Mucosa of gallbladder (tissue), 1 donor: ENCODE measurements around the gene MAST4. TPM values are rescaled to one million over a fixed set of nuclear protein-coding genes. Genes with fewer than 3 reads are reported as not detected.
"Not testable (repeated sequence)": the region's sequence is repeated elsewhere in the genome, so short reads cannot be mapped to it uniquely, and the experiment has no call there.

Experiments used
- DNase-seq: peaks from one replicate; pipeline ENCODE4 v3.0.0-alpha.2; 2020; ENCODE audit warnings: low spot score
- total RNA-seq: library from RNA; stranded (reverse); gene quantifications from one replicate; pipeline ENCODE4 v1.2.1, GENCODE V29; 2021
- donor health status: DM: no; HTN: no; CAD: no.

MAST4 gene
- total RNA-seq, 1 donor from 2014 or later = 30.5 TPM

- no peak for DNase-seq
Observed at GRCh38 chr5:66646570-66646969, 50.4 kb downstream of the MAST4 start.

DNA sequence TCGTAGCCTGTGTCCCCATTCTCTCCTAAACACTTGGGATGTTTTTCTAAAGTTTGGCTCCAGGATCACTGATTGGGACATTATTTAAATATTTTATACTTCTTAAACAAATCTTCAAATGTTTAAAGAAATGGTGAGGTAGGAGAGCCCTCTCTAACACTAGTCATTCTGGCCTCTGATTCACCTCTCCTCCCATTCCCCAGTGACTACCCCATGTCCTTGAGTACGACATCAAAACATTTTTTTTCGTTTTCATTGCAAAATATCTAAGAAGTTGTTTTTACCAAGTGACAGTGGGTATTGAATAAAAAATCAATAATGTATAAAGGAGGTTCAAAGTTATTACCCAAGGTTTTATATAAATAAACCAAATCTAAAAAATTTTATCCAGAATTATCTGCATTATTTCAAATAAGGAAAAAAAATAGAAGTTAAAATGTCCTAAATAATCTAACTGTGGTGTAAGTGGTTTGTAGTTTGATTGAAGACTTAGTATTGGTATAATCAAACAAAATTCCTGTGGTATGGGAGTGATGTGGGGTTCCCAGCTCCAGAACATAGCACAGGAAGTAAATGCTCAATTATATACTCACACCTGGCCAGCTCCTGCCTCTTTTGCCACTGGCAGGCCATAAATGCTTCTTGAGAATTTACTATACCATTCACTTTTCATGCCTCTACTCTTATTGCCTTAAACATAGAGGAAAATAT is 51.1 kb downstream of the MAST4 start:
- DNase-seq = no peak

- DNase-seq = no peak
Observed at GRCh38 chr5:66652818-66653217, 56.6 kb downstream of the MAST4 start.

- no peak for DNase-seq
Observed at GRCh38 chr5:66653325-66653724, 57.1 kb downstream of the MAST4 start.

DNA sequence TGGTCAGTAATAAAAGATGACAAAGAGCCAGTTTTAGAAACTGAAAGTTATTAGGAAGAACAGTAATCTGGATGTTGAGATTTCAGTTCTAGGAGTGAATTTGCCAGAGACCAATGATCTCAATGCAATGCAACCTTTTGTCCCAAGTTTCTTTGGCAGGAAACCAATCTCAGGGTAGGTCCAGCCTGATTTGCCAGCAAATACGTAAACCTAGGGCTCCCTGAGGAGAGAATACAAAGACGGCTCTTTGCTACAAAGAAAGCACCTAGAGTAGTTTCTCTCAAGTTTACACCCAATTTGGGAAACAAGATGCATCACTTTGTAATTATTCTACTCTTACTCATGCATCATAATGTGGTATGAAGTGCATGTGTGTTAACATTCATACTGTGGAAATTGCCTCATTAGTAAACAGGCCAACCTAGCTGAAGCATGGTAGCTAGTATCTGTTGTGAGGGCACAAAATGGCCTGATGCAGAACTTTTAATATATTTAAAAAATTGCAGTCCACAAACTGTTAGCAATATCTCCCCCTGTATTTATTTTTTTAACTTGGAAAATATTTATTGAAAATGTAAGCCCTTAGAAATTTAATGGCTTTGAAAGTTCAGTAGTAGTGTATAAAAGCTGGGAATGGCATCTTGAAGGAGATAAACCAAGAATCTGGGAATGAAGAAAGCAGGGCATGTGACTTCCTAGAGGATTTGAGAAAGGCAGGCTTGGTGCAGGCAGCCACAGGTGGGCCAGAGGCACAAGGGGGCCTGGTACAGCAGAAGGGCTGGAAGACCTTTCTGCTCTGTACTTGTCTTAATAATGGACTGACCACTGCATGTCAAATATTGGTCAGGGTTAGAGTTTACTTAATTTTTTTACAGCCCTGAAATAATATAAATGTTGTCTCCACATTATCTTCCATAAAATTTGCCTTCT is 59.5 kb downstream of the MAST4 start:
- DNase-seq = no peak

- DNase-seq = no peak
Observed at GRCh38 chr5:66658516-66658915, 62.3 kb downstream of the MAST4 start.

GRCh38 chr5:66659780-66660179 is 63.6 kb downstream of the MAST4 start:
- no peak for DNase-seq

- DNase-seq = no peak
Observed at GRCh38 chr5:66660396-66660795, 64.2 kb downstream of the MAST4 start.

- DNase-seq = peak; percentile 63
Observed at GRCh38 chr5:66661149-66661548, 65.0 kb downstream of the MAST4 start.

GRCh38 chr5:66666778-66667177 is 70.6 kb downstream of the MAST4 start:
- DNase-seq = no peak

- DNase-seq = no peak
Observed at GRCh38 chr5:66669086-66669861, 73.1 kb downstream of the MAST4 start.

DNA sequence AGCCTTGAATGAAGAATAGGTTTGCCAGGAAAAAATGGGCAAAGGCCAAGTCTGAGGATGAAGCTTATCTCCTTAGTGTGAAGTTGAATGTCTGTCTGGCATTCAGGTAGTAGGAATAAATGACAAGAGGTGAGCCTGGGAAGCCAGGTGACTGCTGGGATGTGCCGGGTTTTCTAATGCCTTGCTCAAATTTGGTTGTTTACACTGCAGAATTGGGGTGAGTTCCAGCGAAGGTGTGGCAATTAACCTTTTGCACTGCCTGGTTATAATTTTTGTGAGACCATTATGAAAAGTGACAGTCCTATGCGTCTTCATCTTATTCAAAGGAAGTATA is 73.6 kb downstream of the MAST4 start:
- DNase-seq = no peak

GRCh38 chr5:66671305-66671704 is 75.1 kb downstream of the MAST4 start:
- no peak for DNase-seq

DNA sequence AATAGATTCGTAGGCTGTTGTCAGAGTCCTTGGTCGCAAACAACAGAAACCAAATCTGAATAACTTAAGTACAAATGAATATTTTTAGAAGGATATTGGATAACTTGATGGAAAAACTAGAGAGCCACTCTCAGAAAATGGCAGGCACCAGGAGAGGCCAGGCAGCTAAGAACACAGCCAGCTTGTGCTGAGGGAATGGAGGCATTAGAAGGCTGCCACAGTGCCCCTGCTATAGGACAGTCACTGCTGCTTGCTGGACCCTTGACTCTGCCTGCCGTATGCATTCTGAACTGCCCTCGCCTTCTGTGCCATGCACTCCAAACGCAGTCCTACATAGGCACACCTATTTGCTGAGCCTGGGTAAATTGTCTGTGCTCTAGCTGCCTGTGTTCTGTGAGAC is 78.6 kb downstream of the MAST4 start:
- DNase-seq = no peak

DNA sequence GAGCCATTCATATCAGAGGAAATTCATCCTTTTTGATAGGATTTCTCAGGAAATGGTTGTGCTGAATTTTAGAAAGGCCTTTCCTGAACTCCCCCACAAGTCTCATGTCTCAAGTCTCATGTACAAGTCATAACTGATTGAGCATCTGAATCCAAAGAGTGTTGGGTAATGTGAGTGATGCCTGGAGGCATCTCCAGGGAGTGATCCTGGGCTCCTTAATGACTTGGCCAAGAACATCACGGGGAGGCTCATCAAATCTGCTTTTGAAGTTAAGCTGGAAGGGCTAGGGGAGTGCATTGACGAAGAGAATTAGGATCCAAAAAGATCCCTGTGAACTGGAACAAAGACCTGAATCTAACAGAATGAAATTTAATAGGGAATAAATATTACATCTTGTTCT is 79.2 kb downstream of the MAST4 start:
- no peak for DNase-seq

DNA sequence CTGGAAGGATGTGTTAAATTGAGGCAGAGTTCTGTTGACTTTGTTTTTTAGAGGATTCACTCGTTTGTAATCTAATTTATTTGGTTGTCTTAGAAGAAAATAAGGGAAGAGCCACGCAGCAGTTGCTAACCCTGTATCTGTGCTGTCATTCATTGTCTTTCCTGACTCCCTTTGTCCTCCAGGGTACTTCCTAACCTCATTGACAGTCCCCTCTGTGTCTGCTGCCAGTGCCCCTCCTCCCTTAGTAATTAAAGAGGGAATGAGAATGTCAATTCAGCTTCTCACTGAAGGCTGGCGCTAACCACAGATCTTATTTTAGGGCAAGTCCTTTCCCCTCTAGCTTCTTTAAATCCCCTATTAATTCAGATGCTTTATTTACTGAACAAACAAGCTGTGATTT is 84.0 kb downstream of the MAST4 start:
- no peak for DNase-seq

- DNase-seq = no peak
Observed at GRCh38 chr5:66680804-66681203, 84.6 kb downstream of the MAST4 start.

- DNase-seq = no peak
Observed at GRCh38 chr5:66684663-66685062, 88.5 kb downstream of the MAST4 start.

GRCh38 chr5:66689522-66690220 is 93.5 kb downstream of the MAST4 start:
- no peak for DNase-seq

- no peak for DNase-seq
Observed at GRCh38 chr5:66694036-66694435, 97.8 kb downstream of the MAST4 start.

DNA sequence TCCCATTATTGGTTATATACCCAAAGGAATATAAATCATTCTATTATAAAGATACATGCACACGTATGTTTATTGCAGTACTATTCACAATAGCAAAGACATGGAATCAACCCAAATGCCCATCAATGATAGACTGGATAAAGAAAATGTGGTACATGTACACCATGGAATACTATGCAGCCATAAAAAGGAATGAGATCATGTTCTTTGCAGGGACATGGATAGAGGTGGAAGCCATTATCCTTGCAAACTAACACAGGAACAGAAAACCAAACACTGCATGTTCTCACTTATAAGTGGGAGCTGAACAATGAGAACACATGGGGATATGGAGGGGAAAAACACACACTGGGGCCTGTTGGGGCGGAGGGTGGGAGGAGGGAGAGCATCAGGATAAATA is 99.6 kb downstream of the MAST4 start:
- DNase-seq = not testable (repeated sequence)
